WTC11 (cell line): ENCODE measurements around the gene RETN. TPM values are rescaled to one million over a fixed set of nuclear protein-coding genes. Genes with fewer than 3 reads are reported as not detected.

Experiments used
- ATAC-seq: fragments of 200-7000 bp; cut with Tn5 transposase; 2 replicates; pipeline ENCODE4 v1.10.0; 2021; ENCODE audit warnings: mild to moderate bottlenecking, moderate library complexity
- CTCF ChIA-PET: fragments of 300-600 bp; sonication (Branson Sonifier 250); formaldehyde crosslinking; loops from one replicate; lab custom pipeline; 2021; ENCODE audit warnings: antibody characterized with exemption; lab: Charles Lee
- POLR2A ChIA-PET: fragments of 350-600 bp; sonication (Branson Sonifier 250); formaldehyde crosslinking; loops from one replicate; lab custom pipeline; 2021; ENCODE audit warnings: antibody characterized with exemption; lab: Charles Lee
- DNase-seq: peaks from one replicate; pipeline ENCODE4 v3.0.0; 2021; ENCODE audit warnings: low spot score
- H3K27ac Mint-ChIP-seq: 2 replicates; pipeline ENCODE4 v1.8.0; 2021; ENCODE audit warnings: mixed read lengths
- H3K27me3 Mint-ChIP-seq: 2 replicates; pipeline ENCODE4 v1.8.0; 2021; ENCODE audit warnings: low read depth, mild to moderate bottlenecking, moderate library complexity, mixed read lengths
- H3K36me3 Mint-ChIP-seq: 2 replicates; pipeline ENCODE4 v1.8.0; 2021; ENCODE audit warnings: mixed read lengths
- H3K4me1 Mint-ChIP-seq: 2 replicates; pipeline ENCODE4 v1.8.0; 2022; ENCODE audit warnings: mixed read lengths
- H3K4me3 Mint-ChIP-seq: 2 replicates; pipeline ENCODE4 v1.8.0; 2021; ENCODE audit warnings: mild to moderate bottlenecking, moderate library complexity, mixed read lengths
- H3K9me3 Mint-ChIP-seq: 2 replicates; pipeline ENCODE4 v1.8.0; 2021; ENCODE audit warnings: mixed read lengths
- ATF3 ChIP-seq: sonication (generic); formaldehyde crosslinking; conservative IDR thresholded peaks from 2 replicates; pipeline ENCODE4 v1.8.1; 2022; ENCODE audit warnings: mild to moderate bottlenecking, missing genetic modification reagents
- E2F5 ChIP-seq: sonication (generic); formaldehyde crosslinking; IDR thresholded peaks from 2 replicates; pipeline ENCODE4 v1.8.1; 2022; ENCODE audit warnings: mild to moderate bottlenecking, moderate library complexity, missing genetic modification reagents
- JUN ChIP-seq: sonication (generic); formaldehyde crosslinking; IDR thresholded peaks from 2 replicates; pipeline ENCODE4 v1.8.0; 2023; ENCODE audit warnings: mild to moderate bottlenecking, missing genetic modification reagents
- NFATC4 ChIP-seq: fragments of 250-450 bp; sonication (Bioruptor Pico); IDR thresholded peaks from 2 replicates; pipeline ENCODE4 v1.9.0; 2021; ENCODE audit warnings: mild to moderate bottlenecking
- TEAD4 ChIP-seq: sonication (generic); formaldehyde crosslinking; IDR thresholded peaks from 2 replicates; pipeline ENCODE4 v1.8.0; 2022; ENCODE audit warnings: mild to moderate bottlenecking, missing genetic modification reagents
- ZBTB21 ChIP-seq: sonication (generic); formaldehyde crosslinking; IDR thresholded peaks from 2 replicates; pipeline ENCODE4 v1.8.1; 2023; ENCODE audit warnings: mild to moderate bottlenecking, missing genetic modification reagents, borderline replicate concordance
- ZNF219 ChIP-seq: sonication (generic); formaldehyde crosslinking; IDR thresholded peaks from 2 replicates; pipeline ENCODE4 v1.8.0; 2023; ENCODE audit warnings: missing genetic modification reagents, mild to moderate bottlenecking, borderline replicate concordance
- ZNF423 ChIP-seq: fragments of 250-450 bp; sonication (Bioruptor Pico); IDR thresholded peaks from 2 replicates; pipeline ENCODE4 v2.1.2; 2022; ENCODE audit warnings: mild to moderate bottlenecking, moderate library complexity
- total RNA-seq: library from RNA; stranded (reverse); gene quantifications from 3 replicates; pipeline ENCODE4 v1.2.3, GENCODE V29; 2021
- TF ChIP-seq, protein P1 (sequence below): sonication (generic); formaldehyde crosslinking; IDR thresholded peaks from 2 replicates; pipeline ENCODE4 v1.8.1; 2022; ENCODE audit warnings: low read depth, missing genetic modification reagents, borderline replicate concordance
- TF ChIP-seq, protein P2 (sequence below): fragments of 200-600 bp; IDR thresholded peaks from 2 replicates; pipeline ENCODE4 v1.8.0; 2022; ENCODE audit warnings: antibody characterized with exemption
- TF ChIP-seq, protein P3 (sequence below): fragments of 250-450 bp; sonication (Bioruptor Pico); IDR thresholded peaks from 2 replicates; pipeline ENCODE4 v1.9.0; 2021; ENCODE audit warnings: moderate library complexity, mild to moderate bottlenecking, inconsistent platforms, borderline replicate concordance
- TF ChIP-seq, protein P4 (sequence below): sonication (generic); formaldehyde crosslinking; IDR thresholded peaks from 2 replicates; pipeline ENCODE4 v1.8.1; 2023; ENCODE audit warnings: mild to moderate bottlenecking, missing genetic modification reagents, borderline replicate concordance
- TF ChIP-seq, protein P5 (sequence below): sonication (generic); formaldehyde crosslinking; conservative IDR thresholded peaks from 2 replicates; pipeline ENCODE4 v1.8.1; 2023; ENCODE audit warnings: mild to moderate bottlenecking, low read depth, missing genetic modification reagents, moderate library complexity
- TF ChIP-seq, protein P6 (sequence below): sonication (generic); formaldehyde crosslinking; IDR thresholded peaks from 2 replicates; pipeline ENCODE4 v1.8.1; 2022; ENCODE audit warnings: mild to moderate bottlenecking, missing genetic modification reagents, moderate library complexity, borderline replicate concordance
- TF ChIP-seq, protein P7 (sequence below): sonication (generic); formaldehyde crosslinking; IDR thresholded peaks from 2 replicates; pipeline ENCODE4 v1.8.1; 2022; ENCODE audit warnings: missing genetic modification reagents, borderline replicate concordance
- TF ChIP-seq, protein P8 (sequence below): sonication (generic); formaldehyde crosslinking; IDR thresholded peaks from 2 replicates; pipeline ENCODE4 v1.8.0; 2022; ENCODE audit warnings: mild to moderate bottlenecking, missing genetic modification reagents

RETN gene
- total RNA-seq, 1 experiment from 2014 or later: not detected

GRCh38 chr19:7709932-7710460 is 41.1 kb downstream of the RETN start:
- Mint-ChIP-seq H3K27me3 (no peaks in the 10 kb centered on the region; the same call in 1 of the 2 replicates), H3K9me3 (no peaks in the 10 kb centered on the region), H3K27ac (no peak overlapping the region), H3K4me3 (no peak overlapping the region), H3K4me1 (no peaks in the 10 kb centered on the region), H3K36me3 (no peaks in the 10 kb centered on the region)
- TF ChIP-seq, protein P1, sequence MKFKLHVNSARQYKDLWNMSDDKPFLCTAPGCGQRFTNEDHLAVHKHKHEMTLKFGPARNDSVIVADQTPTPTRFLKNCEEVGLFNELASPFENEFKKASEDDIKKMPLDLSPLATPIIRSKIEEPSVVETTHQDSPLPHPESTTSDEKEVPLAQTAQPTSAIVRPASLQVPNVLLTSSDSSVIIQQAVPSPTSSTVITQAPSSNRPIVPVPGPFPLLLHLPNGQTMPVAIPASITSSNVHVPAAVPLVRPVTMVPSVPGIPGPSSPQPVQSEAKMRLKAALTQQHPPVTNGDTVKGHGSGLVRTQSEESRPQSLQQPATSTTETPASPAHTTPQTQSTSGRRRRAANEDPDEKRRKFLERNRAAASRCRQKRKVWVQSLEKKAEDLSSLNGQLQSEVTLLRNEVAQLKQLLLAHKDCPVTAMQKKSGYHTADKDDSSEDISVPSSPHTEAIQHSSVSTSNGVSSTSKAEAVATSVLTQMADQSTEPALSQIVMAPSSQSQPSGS (CRISPR knock-in tag): no peak
- no peak for TF ChIP-seq E2F5 (CRISPR knock-in tag)
- TF ChIP-seq, protein P2, sequence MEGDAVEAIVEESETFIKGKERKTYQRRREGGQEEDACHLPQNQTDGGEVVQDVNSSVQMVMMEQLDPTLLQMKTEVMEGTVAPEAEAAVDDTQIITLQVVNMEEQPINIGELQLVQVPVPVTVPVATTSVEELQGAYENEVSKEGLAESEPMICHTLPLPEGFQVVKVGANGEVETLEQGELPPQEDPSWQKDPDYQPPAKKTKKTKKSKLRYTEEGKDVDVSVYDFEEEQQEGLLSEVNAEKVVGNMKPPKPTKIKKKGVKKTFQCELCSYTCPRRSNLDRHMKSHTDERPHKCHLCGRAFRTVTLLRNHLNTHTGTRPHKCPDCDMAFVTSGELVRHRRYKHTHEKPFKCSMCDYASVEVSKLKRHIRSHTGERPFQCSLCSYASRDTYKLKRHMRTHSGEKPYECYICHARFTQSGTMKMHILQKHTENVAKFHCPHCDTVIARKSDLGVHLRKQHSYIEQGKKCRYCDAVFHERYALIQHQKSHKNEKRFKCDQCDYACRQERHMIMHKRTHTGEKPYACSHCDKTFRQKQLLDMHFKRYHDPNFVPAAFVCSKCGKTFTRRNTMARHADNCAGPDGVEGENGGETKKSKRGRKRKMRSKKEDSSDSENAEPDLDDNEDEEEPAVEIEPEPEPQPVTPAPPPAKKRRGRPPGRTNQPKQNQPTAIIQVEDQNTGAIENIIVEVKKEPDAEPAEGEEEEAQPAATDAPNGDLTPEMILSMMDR: no peak
- TF ChIP-seq ATF3 (CRISPR knock-in tag): no peak
- no peak for TF ChIP-seq ZNF219
- ATAC-seq (no peak), DNase-seq (no peak)
- POLR2A ChIA-PET: no interaction called here
- CTCF ChIA-PET: no interaction called here

GRCh38 chr19:7710616-7711015 is 41.8 kb downstream of the RETN start:
- H3K27ac Mint-ChIP-seq: no peak overlapping the region
- DNase-seq (no peak), ATAC-seq (no peak)
- peaks cover 3% of the 10 kb centered on the region for H3K27me3 Mint-ChIP-seq
- no peaks in the 10 kb centered on the region for H3K9me3 Mint-ChIP-seq
- CTCF ChIA-PET: no interaction called here
- no peaks in the 10 kb centered on the region for H3K4me1 Mint-ChIP-seq
- POLR2A ChIA-PET: no interaction called here
- no peak overlapping the region for H3K4me3 Mint-ChIP-seq
- H3K36me3 Mint-ChIP-seq: no peaks in the 10 kb centered on the region
- TF ChIP-seq, protein P3, sequence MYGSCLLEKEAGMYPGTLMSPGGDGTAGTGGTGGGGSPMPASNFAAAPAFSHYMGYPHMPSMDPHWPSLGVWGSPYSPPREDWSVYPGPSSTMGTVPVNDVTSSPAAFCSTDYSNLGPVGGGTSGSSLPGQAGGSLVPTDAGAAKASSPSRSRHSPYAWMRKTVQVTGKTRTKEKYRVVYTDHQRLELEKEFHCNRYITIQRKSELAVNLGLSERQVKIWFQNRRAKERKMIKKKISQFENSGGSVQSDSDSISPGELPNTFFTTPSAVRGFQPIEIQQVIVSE (CRISPR knock-in tag): no peak
- TF ChIP-seq, protein P4, sequence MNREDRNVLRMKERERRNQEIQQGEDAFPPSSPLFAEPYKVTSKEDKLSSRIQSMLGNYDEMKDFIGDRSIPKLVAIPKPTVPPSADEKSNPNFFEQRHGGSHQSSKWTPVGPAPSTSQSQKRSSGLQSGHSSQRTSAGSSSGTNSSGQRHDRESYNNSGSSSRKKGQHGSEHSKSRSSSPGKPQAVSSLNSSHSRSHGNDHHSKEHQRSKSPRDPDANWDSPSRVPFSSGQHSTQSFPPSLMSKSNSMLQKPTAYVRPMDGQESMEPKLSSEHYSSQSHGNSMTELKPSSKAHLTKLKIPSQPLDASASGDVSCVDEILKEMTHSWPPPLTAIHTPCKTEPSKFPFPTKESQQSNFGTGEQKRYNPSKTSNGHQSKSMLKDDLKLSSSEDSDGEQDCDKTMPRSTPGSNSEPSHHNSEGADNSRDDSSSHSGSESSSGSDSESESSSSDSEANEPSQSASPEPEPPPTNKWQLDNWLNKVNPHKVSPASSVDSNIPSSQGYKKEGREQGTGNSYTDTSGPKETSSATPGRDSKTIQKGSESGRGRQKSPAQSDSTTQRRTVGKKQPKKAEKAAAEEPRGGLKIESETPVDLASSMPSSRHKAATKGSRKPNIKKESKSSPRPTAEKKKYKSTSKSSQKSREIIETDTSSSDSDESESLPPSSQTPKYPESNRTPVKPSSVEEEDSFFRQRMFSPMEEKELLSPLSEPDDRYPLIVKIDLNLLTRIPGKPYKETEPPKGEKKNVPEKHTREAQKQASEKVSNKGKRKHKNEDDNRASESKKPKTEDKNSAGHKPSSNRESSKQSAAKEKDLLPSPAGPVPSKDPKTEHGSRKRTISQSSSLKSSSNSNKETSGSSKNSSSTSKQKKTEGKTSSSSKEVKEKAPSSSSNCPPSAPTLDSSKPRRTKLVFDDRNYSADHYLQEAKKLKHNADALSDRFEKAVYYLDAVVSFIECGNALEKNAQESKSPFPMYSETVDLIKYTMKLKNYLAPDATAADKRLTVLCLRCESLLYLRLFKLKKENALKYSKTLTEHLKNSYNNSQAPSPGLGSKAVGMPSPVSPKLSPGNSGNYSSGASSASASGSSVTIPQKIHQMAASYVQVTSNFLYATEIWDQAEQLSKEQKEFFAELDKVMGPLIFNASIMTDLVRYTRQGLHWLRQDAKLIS (CRISPR knock-in tag): no peak
- TF ChIP-seq, protein P5, sequence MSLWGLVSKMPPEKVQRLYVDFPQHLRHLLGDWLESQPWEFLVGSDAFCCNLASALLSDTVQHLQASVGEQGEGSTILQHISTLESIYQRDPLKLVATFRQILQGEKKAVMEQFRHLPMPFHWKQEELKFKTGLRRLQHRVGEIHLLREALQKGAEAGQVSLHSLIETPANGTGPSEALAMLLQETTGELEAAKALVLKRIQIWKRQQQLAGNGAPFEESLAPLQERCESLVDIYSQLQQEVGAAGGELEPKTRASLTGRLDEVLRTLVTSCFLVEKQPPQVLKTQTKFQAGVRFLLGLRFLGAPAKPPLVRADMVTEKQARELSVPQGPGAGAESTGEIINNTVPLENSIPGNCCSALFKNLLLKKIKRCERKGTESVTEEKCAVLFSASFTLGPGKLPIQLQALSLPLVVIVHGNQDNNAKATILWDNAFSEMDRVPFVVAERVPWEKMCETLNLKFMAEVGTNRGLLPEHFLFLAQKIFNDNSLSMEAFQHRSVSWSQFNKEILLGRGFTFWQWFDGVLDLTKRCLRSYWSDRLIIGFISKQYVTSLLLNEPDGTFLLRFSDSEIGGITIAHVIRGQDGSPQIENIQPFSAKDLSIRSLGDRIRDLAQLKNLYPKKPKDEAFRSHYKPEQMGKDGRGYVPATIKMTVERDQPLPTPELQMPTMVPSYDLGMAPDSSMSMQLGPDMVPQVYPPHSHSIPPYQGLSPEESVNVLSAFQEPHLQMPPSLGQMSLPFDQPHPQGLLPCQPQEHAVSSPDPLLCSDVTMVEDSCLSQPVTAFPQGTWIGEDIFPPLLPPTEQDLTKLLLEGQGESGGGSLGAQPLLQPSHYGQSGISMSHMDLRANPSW (CRISPR knock-in tag): no peak
- TF ChIP-seq TEAD4 (no peak), ZNF423 (CRISPR knock-in tag) (no peak), JUN (CRISPR knock-in tag) (no peak), ZBTB21 (CRISPR knock-in tag) (no peak), NFATC4 (no peak)
- TF ChIP-seq, protein P6, sequence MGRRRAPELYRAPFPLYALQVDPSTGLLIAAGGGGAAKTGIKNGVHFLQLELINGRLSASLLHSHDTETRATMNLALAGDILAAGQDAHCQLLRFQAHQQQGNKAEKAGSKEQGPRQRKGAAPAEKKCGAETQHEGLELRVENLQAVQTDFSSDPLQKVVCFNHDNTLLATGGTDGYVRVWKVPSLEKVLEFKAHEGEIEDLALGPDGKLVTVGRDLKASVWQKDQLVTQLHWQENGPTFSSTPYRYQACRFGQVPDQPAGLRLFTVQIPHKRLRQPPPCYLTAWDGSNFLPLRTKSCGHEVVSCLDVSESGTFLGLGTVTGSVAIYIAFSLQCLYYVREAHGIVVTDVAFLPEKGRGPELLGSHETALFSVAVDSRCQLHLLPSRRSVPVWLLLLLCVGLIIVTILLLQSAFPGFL (CRISPR knock-in tag): no peak
- TF ChIP-seq, protein P7, sequence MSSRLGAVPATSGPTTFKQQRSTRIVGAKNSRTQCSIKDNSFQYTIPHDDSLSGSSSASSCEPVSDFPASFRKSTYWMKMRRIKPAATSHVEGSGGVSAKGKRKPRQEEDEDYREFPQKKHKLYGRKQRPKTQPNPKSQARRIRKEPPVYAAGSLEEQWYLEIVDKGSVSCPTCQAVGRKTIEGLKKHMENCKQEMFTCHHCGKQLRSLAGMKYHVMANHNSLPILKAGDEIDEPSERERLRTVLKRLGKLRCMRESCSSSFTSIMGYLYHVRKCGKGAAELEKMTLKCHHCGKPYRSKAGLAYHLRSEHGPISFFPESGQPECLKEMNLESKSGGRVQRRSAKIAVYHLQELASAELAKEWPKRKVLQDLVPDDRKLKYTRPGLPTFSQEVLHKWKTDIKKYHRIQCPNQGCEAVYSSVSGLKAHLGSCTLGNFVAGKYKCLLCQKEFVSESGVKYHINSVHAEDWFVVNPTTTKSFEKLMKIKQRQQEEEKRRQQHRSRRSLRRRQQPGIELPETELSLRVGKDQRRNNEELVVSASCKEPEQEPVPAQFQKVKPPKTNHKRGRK (CRISPR knock-in tag): no peak
- TF ChIP-seq, protein P8, sequence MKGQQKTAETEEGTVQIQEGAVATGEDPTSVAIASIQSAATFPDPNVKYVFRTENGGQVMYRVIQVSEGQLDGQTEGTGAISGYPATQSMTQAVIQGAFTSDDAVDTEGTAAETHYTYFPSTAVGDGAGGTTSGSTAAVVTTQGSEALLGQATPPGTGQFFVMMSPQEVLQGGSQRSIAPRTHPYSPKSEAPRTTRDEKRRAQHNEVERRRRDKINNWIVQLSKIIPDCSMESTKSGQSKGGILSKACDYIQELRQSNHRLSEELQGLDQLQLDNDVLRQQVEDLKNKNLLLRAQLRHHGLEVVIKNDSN (CRISPR knock-in tag): no peak
